Body of pancreas (tissue), 4 donors: ENCODE results near the gene TNS3. TPM values are rescaled to one million over a fixed set of nuclear protein-coding genes. Genes with fewer than 3 reads are reported as not detected.

Source experiments
- ATAC-seq: fragments of 150-250 bp; one replicate; pipeline ENCODE4 v1.9.1; 2016
- DNase-seq, 4 donors: peaks; one replicate each; pipeline ENCODE4 v3.0.0-alpha.2; 2019
- H3K27ac ChIP-seq, 4 donors: fragments of 200-600 bp; sonication (generic); 1 replicate in 3 of 4; 2 replicates in 1 of 4; pipeline versions ENCODE4 v1.5.1 to v1.6.1; 2016 to 2019; ENCODE audit warnings: mild to moderate bottlenecking in 1 of 4, mixed read lengths in 1 of 4, moderate library complexity in 1 of 4
- H3K27me3 ChIP-seq, 2 donors: fragments of 200-600 bp; sonication (generic); one replicate each; pipeline ENCODE4 v1.6.0; 2016; ENCODE audit warnings: mild to moderate bottlenecking in 1 of 2
- H3K36me3 ChIP-seq, 2 donors: fragments of 200-600 bp; sonication (generic); replicated peaks in 1 of 2; 2 replicates each; pipeline ENCODE4 v1.5.1; 2016; ENCODE audit warnings: low read depth in 2 of 2; ENCODE audit not compliant: insufficient read depth in 1 of 2
- H3K4me1 ChIP-seq: fragments of 200-600 bp; sonication (generic); one replicate; pipeline ENCODE4 v1.6.0; 2016
- H3K4me3 ChIP-seq, 2 donors: fragments of 200-600 bp; sonication (generic); 1 replicate in 1 of 2; 2 replicates in 1 of 2; pipeline ENCODE4 v1.5.1; 2016 to 2019
- H3K9me3 ChIP-seq, 3 donors: fragments of 200-600 bp; sonication (generic); 1 replicate in 2 of 3; 2 replicates in 1 of 3; pipeline ENCODE4 v1.5.1; 2016
- POLR2A ChIP-seq, 3 donors: fragments of 450-650 bp; IDR thresholded peaks; one replicate each; pipeline ENCODE4 v1.6.1; 2016; ENCODE audit warnings: antibody characterized with exemption in 3 of 3, mild to moderate bottlenecking in 2 of 3
- WGBS, 2 donors: methylation state at CpG; one replicate each; pipeline ENCODE4 v1.1.5; 2017; 5-methylcytosine and 5-hydroxymethylcytosine counted together
- intact Hi-C: fragments of 100-400 bp; cut with DNase I; formaldehyde crosslinking; loops from one replicate; pipeline ENCODE4 v1.15.1; 2023
- total RNA-seq, 2 donors: library from RNA; depleted of rRNA; stranded (reverse); fragments of >200 nt; gene quantifications; one replicate each; pipeline ENCODE4 v1.1.0, GENCODE V29; 2016
- TF ChIP-seq, protein P1 (sequence below), 7 experiments: fragments of 450-650 bp in 4 of 7; fragments of 200-600 bp in 3 of 7; sonication (generic) in 3 of 7; IDR thresholded peaks; one replicate each; pipeline ENCODE4 v1.5.1; 2016 to 2019; ENCODE audit warnings: antibody characterized with exemption in 7 of 7

TNS3 gene
- total RNA-seq, 2 donors from 2014 or later, result 100 to 265 TPM

DNA sequence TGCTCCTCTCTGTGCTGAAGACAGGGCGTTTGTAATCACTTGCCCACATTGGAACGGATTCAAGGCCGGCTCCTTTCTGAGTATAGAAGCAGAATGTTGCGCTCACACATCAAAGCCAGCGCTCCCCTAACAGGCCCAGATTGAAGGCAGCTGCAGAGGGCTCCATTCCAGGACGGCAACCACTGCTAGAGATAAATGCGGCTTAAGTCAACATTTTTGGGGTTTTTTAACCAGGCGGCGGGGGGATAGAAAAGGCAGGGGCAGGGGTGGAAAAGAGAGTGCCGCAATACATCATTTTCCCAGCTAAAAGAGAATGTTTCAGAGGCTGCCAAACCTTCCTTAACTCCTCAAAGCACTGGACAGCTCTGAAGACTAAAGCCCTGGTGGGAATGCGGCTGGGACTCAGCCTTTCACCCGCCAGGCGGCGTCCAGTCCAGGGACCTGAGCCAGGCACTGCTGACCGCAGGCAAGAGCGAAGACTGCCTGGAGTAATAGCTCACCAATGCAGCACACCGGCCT lies 189.6 kb downstream of the TNS3 start:
- peak overlapping the region in 3 of 4 donors; percentile 27 to 52 (median 41) for H3K27ac ChIP-seq
- H3K36me3 ChIP-seq, result peaks cover 19 to 34% of the 10 kb centered on the region in 2 donors
- H3K4me3 ChIP-seq, result no peak overlapping the region
- 8 to 19% methylated on average over 16 to 17 of the region's 17 CpGs for WGBS, 2 donors
- no peaks in the 10 kb centered on the region for H3K9me3 ChIP-seq
- ATAC-seq (peak; percentile 82), DNase-seq (peak; percentile 68 to 89 (median 84))
- peaks cover 22% of the 10 kb centered on the region for H3K4me1 ChIP-seq
- H3K27me3 ChIP-seq, result no peaks in the 10 kb centered on the region
- intact Hi-C loops, result no loop called here
- TF ChIP-seq POLR2A (IDR thresholded peaks at IDR 0.05), result no peak
- TF ChIP-seq, protein P1, sequence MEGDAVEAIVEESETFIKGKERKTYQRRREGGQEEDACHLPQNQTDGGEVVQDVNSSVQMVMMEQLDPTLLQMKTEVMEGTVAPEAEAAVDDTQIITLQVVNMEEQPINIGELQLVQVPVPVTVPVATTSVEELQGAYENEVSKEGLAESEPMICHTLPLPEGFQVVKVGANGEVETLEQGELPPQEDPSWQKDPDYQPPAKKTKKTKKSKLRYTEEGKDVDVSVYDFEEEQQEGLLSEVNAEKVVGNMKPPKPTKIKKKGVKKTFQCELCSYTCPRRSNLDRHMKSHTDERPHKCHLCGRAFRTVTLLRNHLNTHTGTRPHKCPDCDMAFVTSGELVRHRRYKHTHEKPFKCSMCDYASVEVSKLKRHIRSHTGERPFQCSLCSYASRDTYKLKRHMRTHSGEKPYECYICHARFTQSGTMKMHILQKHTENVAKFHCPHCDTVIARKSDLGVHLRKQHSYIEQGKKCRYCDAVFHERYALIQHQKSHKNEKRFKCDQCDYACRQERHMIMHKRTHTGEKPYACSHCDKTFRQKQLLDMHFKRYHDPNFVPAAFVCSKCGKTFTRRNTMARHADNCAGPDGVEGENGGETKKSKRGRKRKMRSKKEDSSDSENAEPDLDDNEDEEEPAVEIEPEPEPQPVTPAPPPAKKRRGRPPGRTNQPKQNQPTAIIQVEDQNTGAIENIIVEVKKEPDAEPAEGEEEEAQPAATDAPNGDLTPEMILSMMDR (IDR thresholded peaks at IDR 0.05), result peak in 6 of 7 experiments; percentile 31 to 69 (median 62)

DNA sequence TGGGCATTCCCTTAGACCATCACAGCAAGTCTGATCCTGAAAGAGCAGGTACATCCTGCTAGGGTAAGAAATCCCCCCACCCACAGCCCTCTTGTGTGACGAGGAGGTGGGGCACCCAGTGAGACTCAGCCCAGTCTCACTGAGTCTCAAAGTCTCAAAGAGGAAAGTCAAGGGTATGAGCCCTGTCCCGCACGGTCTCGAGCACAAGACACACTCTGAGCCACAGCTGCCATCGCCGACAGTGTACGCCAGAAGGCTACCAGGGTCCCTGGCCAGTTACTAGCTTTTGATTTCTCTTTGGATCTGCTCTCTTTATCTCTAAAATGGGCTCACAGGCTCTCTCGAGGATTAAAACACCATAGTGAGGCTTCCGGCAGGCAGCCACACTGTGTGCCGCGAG lies 190.2 kb downstream of the TNS3 start:
- Histone ChIP-seq H3K36me3 (peaks cover 19 to 32% of the 10 kb centered on the region in 2 donors), H3K4me3 (no peak overlapping the region), H3K9me3 (no peaks in the 10 kb centered on the region), H3K4me1 (peaks cover 26% of the 10 kb centered on the region), H3K27me3 (no peaks in the 10 kb centered on the region), H3K27ac (peak overlapping the region in 3 of 4 donors; percentile 27 to 52 (median 41))
- intact Hi-C loops, result no loop called here
- DNase-seq, result no peak
- ATAC-seq, result no peak
- no peak for TF ChIP-seq POLR2A (IDR thresholded peaks at IDR 0.05)
- TF ChIP-seq, protein P1 (IDR thresholded peaks at IDR 0.05), result no peak
- WGBS, 2 donors, result 73 to 77% methylated on average over 11 of the region's 11 CpGs

- H3K4me1 ChIP-seq, result peaks cover 34% of the 10 kb centered on the region
- no peak for DNase-seq
- TF ChIP-seq, protein P1 (IDR thresholded peaks at IDR 0.05), result no peak
- TF ChIP-seq POLR2A (IDR thresholded peaks at IDR 0.05), result no peak
- H3K27me3 ChIP-seq, result no peaks in the 10 kb centered on the region
- intact Hi-C loops, result no loop called here
- no peak for ATAC-seq
- H3K36me3 ChIP-seq, result peaks cover 14 to 23% of the 10 kb centered on the region in 2 donors
- H3K9me3 ChIP-seq, result no peaks in the 10 kb centered on the region
- 86 to 92% methylated on average over 8 of the region's 8 CpGs for WGBS, 2 donors
- H3K4me3 ChIP-seq, result no peak overlapping the region
- H3K27ac ChIP-seq, result no peak overlapping the region
These were observed 191.0 kb downstream of the TNS3 start for GRCh38 chr7:47390914-47391313.

- peaks cover 8 to 18% of the 10 kb centered on the region in 2 donors for H3K36me3 ChIP-seq
- ATAC-seq (no peak), DNase-seq (no peak)
- H3K27ac ChIP-seq, result no peak overlapping the region
- 76 to 98% methylated on average over 6 to 12 of the region's 12 CpGs for WGBS, 2 donors
- TF ChIP-seq, protein P1 (IDR thresholded peaks at IDR 0.05), result no peak
- no peak for TF ChIP-seq POLR2A (IDR thresholded peaks at IDR 0.05)
- H3K27me3 ChIP-seq, result no peaks in the 10 kb centered on the region
- no peak overlapping the region for H3K4me3 ChIP-seq
- H3K4me1 ChIP-seq, result peaks cover 43% of the 10 kb centered on the region
- H3K9me3 ChIP-seq, result no peaks in the 10 kb centered on the region
- intact Hi-C loops, result no loop called here
These were observed 191.8 kb downstream of the TNS3 start for GRCh38 chr7:47389923-47390630.
